Tibial nerve (tissue), 4 donors: ENCODE results near the gene DDAH1. TPM values are rescaled to one million over a fixed set of nuclear protein-coding genes. Genes with fewer than 3 reads are reported as not detected.

Experiments
- DNase-seq, 2 donors: peaks; one replicate each; pipeline ENCODE4 v3.0.0-alpha.2; 2019; ENCODE audit warnings: low spot score in 2 of 2
- H3K27ac ChIP-seq, 4 donors: fragments of 200-600 bp; sonication (generic) in 3 of 4; one replicate each; pipeline ENCODE4 v1.5.1; 2017 to 2019; ENCODE audit warnings: mild to moderate bottlenecking in 1 of 4
- H3K27me3 ChIP-seq, 2 donors: fragments of 200-600 bp; sonication (generic) in 1 of 2; one replicate each; pipeline versions ENCODE4 v1.5.1 to v1.6.0; 2017 to 2019
- H3K36me3 ChIP-seq, 3 donors: fragments of 200-600 bp; sonication (generic); one replicate each; pipeline ENCODE4 v1.5.1; 2018 to 2019
- H3K4me1 ChIP-seq, 4 donors: fragments of 200-600 bp; sonication (generic) in 3 of 4; one replicate each; pipeline ENCODE4 v1.5.1; 2017 to 2019
- H3K4me3 ChIP-seq, 4 donors: fragments of 200-600 bp; sonication (generic) in 3 of 4; one replicate each; pipeline ENCODE4 v1.5.1; 2017 to 2019; ENCODE audit warnings: mild to moderate bottlenecking in 1 of 4, moderate library complexity in 1 of 4
- H3K9me3 ChIP-seq, 4 donors: fragments of 200-600 bp; sonication (generic) in 3 of 4; one replicate each; pipeline ENCODE4 v1.5.1; 2017 to 2019
- CTCF ChIP-seq, 5 experiments: fragments of 200-600 bp in 3 of 5; fragments of 450-650 bp in 2 of 5; sonication (generic) in 3 of 5; IDR thresholded peaks; one replicate each; pipeline ENCODE4 v1.5.1; 2016 to 2019; ENCODE audit warnings: antibody characterized with exemption in 5 of 5, mild to moderate bottlenecking in 3 of 5, moderate library complexity in 2 of 5
- EP300 ChIP-seq, 2 donors: sonication (generic); formaldehyde crosslinking; IDR thresholded peaks; one replicate each; pipeline ENCODE4 v1.6.1; 2017; ENCODE audit warnings: antibody characterized with exemption in 2 of 2, mild to moderate bottlenecking in 1 of 2
- POLR2A ChIP-seq, 2 donors: fragments of 450-650 bp; IDR thresholded peaks; one replicate each; pipeline ENCODE4 v1.6.1; 2017; ENCODE audit warnings: antibody characterized with exemption in 2 of 2, mild to moderate bottlenecking in 2 of 2, moderate library complexity in 2 of 2
- WGBS, 2 donors: methylation state at CpG; one replicate each; pipeline ENCODE4 v1.1.5; 2018; 5-methylcytosine and 5-hydroxymethylcytosine counted together
- total RNA-seq, 4 donors: library from RNA; depleted of rRNA; stranded (reverse); fragments of >200 nt; gene quantifications; one replicate each; pipeline ENCODE4 v1.1.0, GENCODE V29; 2016

DDAH1 gene
- total RNA-seq, 4 donors from 2014 or later: 17.7 to 23.4 (median 21.8) TPM

- Histone ChIP-seq H3K9me3 (no peaks in the 10 kb centered on the region), H3K27ac (no peak overlapping the region), H3K4me1 (peaks cover 0 to 28% (median 13%) of the 10 kb centered on the region in 4 donors), H3K27me3 (no peaks in the 10 kb centered on the region), H3K4me3 (no peak overlapping the region), H3K36me3 (no peaks in the 10 kb centered on the region)
- TF ChIP-seq CTCF (IDR thresholded peaks at IDR 0.05) (no peak), EP300 (IDR thresholded peaks at IDR 0.05) (no peak), POLR2A (IDR thresholded peaks at IDR 0.05) (no peak)
- 97 to 98% methylated on average over 2 of the region's 2 CpGs for WGBS, 2 donors
- DNase-seq: no peak
Observed at GRCh38 chr1:85450832-85451231, 14.1 kb downstream of the DDAH1 start.

DNA sequence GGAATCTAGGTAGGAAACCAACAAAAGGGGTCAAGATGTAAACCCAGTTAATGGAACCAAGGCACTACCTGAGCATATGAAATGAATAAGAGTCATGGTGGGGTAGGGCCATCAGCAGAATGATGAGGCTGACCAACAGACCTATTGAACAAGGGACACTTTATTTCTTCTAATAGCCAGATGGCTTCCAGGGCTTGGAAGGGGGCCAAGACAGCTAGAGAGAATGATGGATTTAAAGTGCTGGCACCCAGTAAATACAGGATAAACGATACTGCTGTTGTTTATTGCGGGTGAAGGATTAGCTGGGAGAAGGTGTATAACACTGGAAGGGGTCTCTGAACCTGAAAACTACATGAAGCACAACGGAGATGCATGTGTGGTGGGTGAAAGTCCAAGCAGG, 15.6 kb downstream of the DDAH1 start:
- no peaks in the 10 kb centered on the region for H3K27me3 ChIP-seq
- H3K36me3 ChIP-seq: no peaks in the 10 kb centered on the region
- H3K4me1 ChIP-seq: peaks cover 0 to 22% (median 13%) of the 10 kb centered on the region in 4 donors
- TF ChIP-seq POLR2A (IDR thresholded peaks at IDR 0.05): no peak
- TF ChIP-seq CTCF (IDR thresholded peaks at IDR 0.05): no peak
- no peak for TF ChIP-seq EP300 (IDR thresholded peaks at IDR 0.05)
- WGBS, 2 donors: 52 to 63% methylated on average over 3 of the region's 3 CpGs
- DNase-seq: no peak
- no peak overlapping the region for H3K27ac ChIP-seq
- no peaks in the 10 kb centered on the region for H3K9me3 ChIP-seq
- no peak overlapping the region for H3K4me3 ChIP-seq

- Histone ChIP-seq H3K4me3 (no peak overlapping the region), H3K9me3 (no peaks in the 10 kb centered on the region), H3K27ac (no peak overlapping the region), H3K4me1 (peaks cover 0 to 13% (median 11%) of the 10 kb centered on the region in 4 donors), H3K36me3 (no peaks in the 10 kb centered on the region), H3K27me3 (no peaks in the 10 kb centered on the region)
- TF ChIP-seq POLR2A (IDR thresholded peaks at IDR 0.05): no peak
- no peak for TF ChIP-seq EP300 (IDR thresholded peaks at IDR 0.05)
- TF ChIP-seq CTCF (IDR thresholded peaks at IDR 0.05): no peak
- no peak for DNase-seq
- 36 to 38% methylated on average over 2 of the region's 2 CpGs for WGBS, 2 donors
Observed at GRCh38 chr1:85448358-85448757, 16.6 kb downstream of the DDAH1 start.

DNA sequence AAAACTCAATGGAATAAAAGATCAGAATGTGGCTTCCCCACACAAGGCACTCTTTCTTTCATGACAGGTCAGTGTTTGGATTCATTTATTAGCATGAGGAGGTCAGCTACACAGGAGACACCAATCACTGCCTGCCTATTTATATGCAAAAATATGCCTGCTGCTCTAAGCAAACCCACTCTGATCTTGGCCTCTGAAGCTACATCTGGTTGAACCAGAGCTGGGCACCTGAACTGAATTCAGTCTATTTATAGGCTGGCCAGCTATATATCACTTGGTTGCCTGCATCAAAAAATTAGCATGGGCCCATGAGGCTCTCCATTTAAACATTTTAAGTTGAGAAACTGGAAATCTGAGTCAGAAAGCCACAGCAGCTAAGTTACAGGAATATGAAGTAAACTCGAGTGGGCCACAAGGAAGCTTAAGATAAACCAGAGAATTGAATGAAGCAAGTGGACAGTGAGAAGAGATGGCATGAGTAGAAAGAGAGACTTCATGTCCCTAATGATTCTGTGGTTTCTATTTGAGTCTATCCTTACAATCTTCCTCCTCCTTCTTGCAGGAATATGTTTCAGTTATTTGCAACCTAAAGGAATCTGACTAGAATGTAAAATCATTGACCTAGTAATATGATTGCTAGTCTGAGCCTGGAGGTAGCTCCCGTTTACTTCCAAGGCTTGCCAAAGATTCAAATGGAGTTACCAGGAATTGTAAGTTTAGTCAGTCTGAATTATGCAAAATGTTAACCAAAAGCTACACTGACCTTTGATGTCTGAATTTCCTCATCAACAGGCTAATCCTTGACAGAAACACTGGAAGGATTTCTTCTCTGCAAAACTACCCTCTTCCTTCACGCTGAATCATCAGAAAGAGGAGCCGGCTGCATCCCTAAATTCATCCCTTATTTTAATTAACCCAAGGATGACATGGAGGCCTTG, 17.7 kb downstream of the DDAH1 start:
- Histone ChIP-seq H3K4me3 (no peak overlapping the region), H3K9me3 (no peaks in the 10 kb centered on the region), H3K36me3 (no peaks in the 10 kb centered on the region), H3K4me1 (peaks cover 0 to 11% (median 6%) of the 10 kb centered on the region in 4 donors), H3K27ac (no peak overlapping the region), H3K27me3 (no peaks in the 10 kb centered on the region)
- TF ChIP-seq POLR2A (IDR thresholded peaks at IDR 0.05) (no peak), EP300 (IDR thresholded peaks at IDR 0.05) (no peak), CTCF (IDR thresholded peaks at IDR 0.05) (no peak)
- 59 to 65% methylated on average over 4 of the region's 4 CpGs for WGBS, 2 donors
- DNase-seq: no peak

GRCh38 chr1:85445906-85446305, 19.1 kb downstream of the DDAH1 start:
- no peak for DNase-seq
- Histone ChIP-seq H3K4me1 (peaks cover 0 to 11% (median 8%) of the 10 kb centered on the region in 4 donors), H3K27me3 (no peaks in the 10 kb centered on the region), H3K4me3 (no peak overlapping the region), H3K27ac (no peak overlapping the region), H3K36me3 (no peaks in the 10 kb centered on the region), H3K9me3 (no peaks in the 10 kb centered on the region)
- TF ChIP-seq POLR2A (IDR thresholded peaks at IDR 0.05) (no peak), EP300 (IDR thresholded peaks at IDR 0.05) (no peak), CTCF (IDR thresholded peaks at IDR 0.05) (no peak)
- WGBS, 2 donors: 93 to 95% methylated on average over 3 of the region's 3 CpGs
